Fibroblast of pulmonary artery (primary cell): ENCODE data around the gene IPPK.

ENCODE experiments used
- DNase-seq: peaks from one replicate; pipeline ENCODE4 v3.0.0-alpha.2; 2010; ENCODE audit warnings: low read depth
- H3K4me3 ChIP-seq: replicated peaks from 2 replicates; pipeline ENCODE4 v1.5.1; 2011; ENCODE audit warnings: low read depth, mild to moderate bottlenecking, control low read depth, low read length, moderate library complexity
- TF ChIP-seq, protein P1 (sequence below): IDR thresholded peaks from 2 replicates; pipeline ENCODE4 v1.5.1; 2011; ENCODE audit warnings: mild to moderate bottlenecking, control low read depth, low read length, inconsistent platforms; ENCODE audit errors: missing control alignments

IPPK gene

GRCh38 chr9:92616199-92616641, 53.7 kb downstream of the IPPK start:
- no peak overlapping the region for H3K4me3 ChIP-seq
- no peak for DNase-seq
- TF ChIP-seq, protein P1, sequence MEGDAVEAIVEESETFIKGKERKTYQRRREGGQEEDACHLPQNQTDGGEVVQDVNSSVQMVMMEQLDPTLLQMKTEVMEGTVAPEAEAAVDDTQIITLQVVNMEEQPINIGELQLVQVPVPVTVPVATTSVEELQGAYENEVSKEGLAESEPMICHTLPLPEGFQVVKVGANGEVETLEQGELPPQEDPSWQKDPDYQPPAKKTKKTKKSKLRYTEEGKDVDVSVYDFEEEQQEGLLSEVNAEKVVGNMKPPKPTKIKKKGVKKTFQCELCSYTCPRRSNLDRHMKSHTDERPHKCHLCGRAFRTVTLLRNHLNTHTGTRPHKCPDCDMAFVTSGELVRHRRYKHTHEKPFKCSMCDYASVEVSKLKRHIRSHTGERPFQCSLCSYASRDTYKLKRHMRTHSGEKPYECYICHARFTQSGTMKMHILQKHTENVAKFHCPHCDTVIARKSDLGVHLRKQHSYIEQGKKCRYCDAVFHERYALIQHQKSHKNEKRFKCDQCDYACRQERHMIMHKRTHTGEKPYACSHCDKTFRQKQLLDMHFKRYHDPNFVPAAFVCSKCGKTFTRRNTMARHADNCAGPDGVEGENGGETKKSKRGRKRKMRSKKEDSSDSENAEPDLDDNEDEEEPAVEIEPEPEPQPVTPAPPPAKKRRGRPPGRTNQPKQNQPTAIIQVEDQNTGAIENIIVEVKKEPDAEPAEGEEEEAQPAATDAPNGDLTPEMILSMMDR, result no peak

- TF ChIP-seq, protein P1, result no peak
- H3K4me3 ChIP-seq, result no peak overlapping the region
- DNase-seq, result no peak
Measured at GRCh38 chr9:92615790-92616189, 54.1 kb downstream of the IPPK start.

DNA sequence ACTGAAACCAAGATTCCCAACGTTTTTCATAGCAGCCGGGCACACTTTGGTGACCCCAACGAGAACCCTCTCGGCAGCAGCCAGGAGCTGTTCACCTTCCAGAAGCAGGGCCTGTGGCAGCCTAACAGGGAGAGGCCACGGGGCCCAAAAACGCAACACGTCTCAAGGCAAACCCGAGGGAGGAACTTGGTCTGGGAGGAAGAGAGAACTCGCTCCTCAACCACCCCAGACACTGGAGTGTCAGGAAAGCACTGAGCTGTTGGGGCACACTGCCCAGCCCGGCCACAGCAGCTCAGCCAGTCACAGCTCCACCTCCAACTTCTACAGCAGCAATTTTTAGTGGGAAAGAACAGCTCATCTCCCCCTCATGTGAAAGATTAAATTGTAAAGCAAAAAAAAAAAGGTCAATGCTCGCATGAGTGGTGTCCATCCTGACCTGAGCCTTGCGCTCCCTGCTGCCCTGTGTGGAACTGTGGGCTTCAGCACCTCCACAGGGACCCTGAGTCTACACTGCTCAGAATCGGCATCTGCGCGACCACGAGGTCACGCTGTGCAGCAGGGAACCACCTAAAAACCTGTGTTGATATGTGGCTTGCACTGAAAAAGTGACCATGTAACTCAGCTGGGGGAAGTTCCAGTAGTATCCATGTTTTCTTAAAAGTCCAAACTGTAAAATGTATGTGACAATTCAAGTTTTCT, 55.0 kb downstream of the IPPK start:
- TF ChIP-seq, protein P1, result no peak
- DNase-seq, result no peak
- no peak overlapping the region for H3K4me3 ChIP-seq

DNA sequence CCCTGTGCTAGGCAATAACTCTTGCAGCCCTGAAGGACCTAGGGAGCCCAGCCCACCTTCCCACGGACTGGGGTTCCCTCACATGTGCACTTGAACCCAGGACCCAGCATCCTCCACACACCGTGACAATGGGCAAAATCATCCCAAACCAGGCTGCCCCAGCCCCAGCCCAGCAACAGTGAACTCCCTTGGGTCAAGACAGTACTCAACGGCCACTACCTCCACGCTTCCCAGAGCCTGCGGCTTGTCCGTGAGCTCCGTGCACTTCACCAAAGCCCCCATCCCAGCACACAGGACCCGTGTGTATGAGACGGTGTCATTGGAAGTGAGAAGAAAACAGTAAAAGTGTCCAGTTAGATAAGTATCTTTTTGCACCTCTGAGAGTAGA, 55.8 kb downstream of the IPPK start:
- TF ChIP-seq, protein P1, result no peak
- no peak overlapping the region for H3K4me3 ChIP-seq
- no peak for DNase-seq

- DNase-seq, result no peak
- TF ChIP-seq, protein P1, result no peak
- H3K4me3 ChIP-seq, result no peak overlapping the region
Measured at GRCh38 chr9:92613268-92614122, 56.4 kb downstream of the IPPK start.

DNA sequence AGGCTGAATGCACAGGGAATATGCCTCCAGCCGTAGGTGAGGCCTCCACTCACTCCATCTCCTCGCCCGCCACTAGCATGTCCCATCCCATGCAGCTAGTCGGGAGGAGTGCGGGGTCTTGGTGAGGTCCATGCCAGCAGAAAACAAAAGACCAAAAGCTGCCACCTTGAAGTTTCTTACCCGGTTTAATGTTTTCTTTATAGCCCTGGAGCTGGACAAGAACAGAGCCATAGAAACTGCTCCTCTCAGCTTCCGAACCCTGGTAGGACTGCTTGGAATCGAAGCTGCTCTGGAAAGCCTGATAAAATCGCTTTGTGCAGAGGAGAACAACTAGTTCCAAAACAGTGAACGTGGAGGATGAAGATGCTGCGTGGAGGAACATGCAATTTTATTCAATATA, 57.1 kb downstream of the IPPK start:
- TF ChIP-seq, protein P1, result no peak
- DNase-seq, result no peak
- no peak overlapping the region for H3K4me3 ChIP-seq

GRCh38 chr9:92612292-92612691, 57.6 kb downstream of the IPPK start:
- H3K4me3 ChIP-seq, result no peak overlapping the region
- DNase-seq, result no peak
- TF ChIP-seq, protein P1, result no peak
